ENCODE results near the gene RNF130. TPM values are rescaled to one million over a fixed set of nuclear protein-coding genes. Genes with fewer than 3 reads are reported as not detected.

RNF130 gene
- total and polyA plus RNA-seq, 2 of the 13 experiments (the other 11 are each of a cell fraction or from before 2014, with no cell fraction given): 28.2 to 28.3 TPM

- intact Hi-C loops (cut with micrococcal nuclease; ENCODE audit: unreplicated experiment): no loop called here
Observed at GRCh38 chr5:180113660-180114303, 42.2 kb upstream of the RNF130 start.

More at GRCh38 chr5:180113660-180114303, 42.2 kb upstream of the RNF130 start:
- no peak overlapping the region for H3K4me3 ChIP-seq (replicated peaks in 1 of 3; ENCODE audit: insufficient read depth in 1 of 3, low read depth in 2 of 3, low read length in 3 of 3)
- in situ Hi-C loops (cut with HindIII; ENCODE audit: extremely low pct_ligation_motif_present, low pct_unique_long_range_greater_than_20kb): no loop called here
- H3K9ac ChIP-seq (ENCODE audit: insufficient read depth, low read depth, low read length): no peak overlapping the region
- peaks cover 6 to 35% of the 10 kb centered on the region in 2 experiments; a peak in 4 of 5 replicates for H3K27me3 ChIP-seq (ENCODE audit: control insufficient read depth in 1 of 2, insufficient read depth in 2 of 2, low read length in 2 of 2)
- POLR2A ChIA-PET: no interaction called here
- H2AFZ ChIP-seq (ENCODE audit: low read length): no peak overlapping the region
- no peaks in the 10 kb centered on the region for H3K36me3 ChIP-seq (replicated peaks in 1 of 2; ENCODE audit: control insufficient read depth in 1 of 2, insufficient read depth in 2 of 2, low read length in 2 of 2)
- no peak overlapping the region for H3K27ac ChIP-seq (ENCODE audit: extremely low read length, insufficient read depth, low read length)
- no TSS peak for BruUV-seq (replicated peaks)
- no peaks in the 10 kb centered on the region for H4K20me1 ChIP-seq (ENCODE audit: insufficient read depth, low read length)
- ATAC-seq: no peak
- DNase-seq (ENCODE audit: low spot score): no peak
- WGBS (ENCODE audit: low lambda C conversion rate): 43% methylated on average over 18 of the region's 23 CpGs
- FAIRE-seq: no peak
- H3K4me1 ChIP-seq (ENCODE audit: insufficient read depth, low read length): no peaks in the 10 kb centered on the region
- H3K9me3 ChIP-seq (ENCODE audit: low read length): no peaks in the 10 kb centered on the region
- TF ChIP-seq LCORL (IDR thresholded peaks at IDR 0.05) (no peak), LCORL (CRISPR knock-in tag; IDR thresholded peaks at IDR 0.05) (no peak), SRSF9 (IDR thresholded peaks at IDR 0.05; ENCODE audit: borderline replicate concordance, insufficient read depth, low read depth, low read length, poor library complexity, severe bottlenecking) (no peak), ZFP62 (CRISPR knock-in tag; IDR thresholded peaks at IDR 0.05) (no peak), RORA (CRISPR knock-in tag; IDR thresholded peaks at IDR 0.05) (no peak), ZNF614 (CRISPR knock-in tag; IDR thresholded peaks at IDR 0.05; ENCODE audit: borderline replicate concordance) (no peak), ZFP91 (CRISPR knock-in tag; IDR thresholded peaks at IDR 0.05; ENCODE audit: borderline replicate concordance) (no peak), FOXM1 (CRISPR knock-in tag; IDR thresholded peaks at IDR 0.05) (no peak), PRDM4 (CRISPR knock-in tag; IDR thresholded peaks at IDR 0.05; ENCODE audit: borderline replicate concordance) (no peak), TFDP1 (CRISPR knock-in tag; IDR thresholded peaks at IDR 0.05; ENCODE audit: borderline replicate concordance) (no peak), ZNF3 (CRISPR knock-in tag; IDR thresholded peaks at IDR 0.05) (no peak), ZFAT (CRISPR knock-in tag; conservative IDR thresholded peaks at IDR 0.05) (no peak), ZNF317 (CRISPR knock-in tag; IDR thresholded peaks at IDR 0.05) (no peak), ZNF557 (CRISPR knock-in tag; IDR thresholded peaks at IDR 0.05) (no peak), TARDBP (CRISPR knock-in tag; IDR thresholded peaks at IDR 0.05) (no peak), SRSF4 (IDR thresholded peaks at IDR 0.05; ENCODE audit: low read depth, low read length, poor library complexity, severe bottlenecking) (no peak), ZNF589 (CRISPR knock-in tag; conservative IDR thresholded peaks at IDR 0.05) (no peak), SOX13 (IDR thresholded peaks at IDR 0.05) (no peak), SOX13 (CRISPR knock-in tag; conservative IDR thresholded peaks at IDR 0.05 in 1 of 2, IDR thresholded peaks at IDR 0.05 in 1 of 2) (no peak), KDM4B (CRISPR knock-in tag; IDR thresholded peaks at IDR 0.05) (no peak)
- H3K4me2 ChIP-seq (ENCODE audit: low read depth, low read length): no peak overlapping the region
- no peaks in the 10 kb centered on the region for H3K79me2 ChIP-seq (ENCODE audit: insufficient read depth, low read length)
- CTCF ChIA-PET (ENCODE audit: low intra/inter-chr PET ratio, low total read pairs): no interaction called here
